22Rv1 (cell line): ENCODE data around the gene XPA.

Experiments used
- ZFX ChIP-seq: fragments of 450-650 bp; IDR thresholded peaks from 2 replicates; pipeline ENCODE4 v1.6.1; 2017; ENCODE audit warnings: antibody characterized with exemption, borderline replicate concordance
- TF ChIP-seq, protein P1 (sequence below): fragments of 450-650 bp; IDR thresholded peaks from 2 replicates; pipeline ENCODE4 v1.5.1; 2017; ENCODE audit warnings: mild to moderate bottlenecking

GRCh38 chr9:97675655-97676054 lies 21.5 kb downstream of the XPA start:
- TF ChIP-seq, protein P1, sequence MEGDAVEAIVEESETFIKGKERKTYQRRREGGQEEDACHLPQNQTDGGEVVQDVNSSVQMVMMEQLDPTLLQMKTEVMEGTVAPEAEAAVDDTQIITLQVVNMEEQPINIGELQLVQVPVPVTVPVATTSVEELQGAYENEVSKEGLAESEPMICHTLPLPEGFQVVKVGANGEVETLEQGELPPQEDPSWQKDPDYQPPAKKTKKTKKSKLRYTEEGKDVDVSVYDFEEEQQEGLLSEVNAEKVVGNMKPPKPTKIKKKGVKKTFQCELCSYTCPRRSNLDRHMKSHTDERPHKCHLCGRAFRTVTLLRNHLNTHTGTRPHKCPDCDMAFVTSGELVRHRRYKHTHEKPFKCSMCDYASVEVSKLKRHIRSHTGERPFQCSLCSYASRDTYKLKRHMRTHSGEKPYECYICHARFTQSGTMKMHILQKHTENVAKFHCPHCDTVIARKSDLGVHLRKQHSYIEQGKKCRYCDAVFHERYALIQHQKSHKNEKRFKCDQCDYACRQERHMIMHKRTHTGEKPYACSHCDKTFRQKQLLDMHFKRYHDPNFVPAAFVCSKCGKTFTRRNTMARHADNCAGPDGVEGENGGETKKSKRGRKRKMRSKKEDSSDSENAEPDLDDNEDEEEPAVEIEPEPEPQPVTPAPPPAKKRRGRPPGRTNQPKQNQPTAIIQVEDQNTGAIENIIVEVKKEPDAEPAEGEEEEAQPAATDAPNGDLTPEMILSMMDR = no peak
- no peak for TF ChIP-seq ZFX
